ENCODE data around the gene YAP1. TPM values are rescaled to one million over a fixed set of nuclear protein-coding genes. Genes with fewer than 3 reads are reported as not detected.

Gene YAP1
- total and polyA plus RNA-seq, 4 donors = 3.7 to 65.6 (median 18.3) TPM

GRCh38 chr11:102192349-102193066, 82.3 kb downstream of the YAP1 start:
- no peak overlapping the region for H3K9ac ChIP-seq (ENCODE audit: low read depth in 1 of 2, low read length in 2 of 2)

DNA sequence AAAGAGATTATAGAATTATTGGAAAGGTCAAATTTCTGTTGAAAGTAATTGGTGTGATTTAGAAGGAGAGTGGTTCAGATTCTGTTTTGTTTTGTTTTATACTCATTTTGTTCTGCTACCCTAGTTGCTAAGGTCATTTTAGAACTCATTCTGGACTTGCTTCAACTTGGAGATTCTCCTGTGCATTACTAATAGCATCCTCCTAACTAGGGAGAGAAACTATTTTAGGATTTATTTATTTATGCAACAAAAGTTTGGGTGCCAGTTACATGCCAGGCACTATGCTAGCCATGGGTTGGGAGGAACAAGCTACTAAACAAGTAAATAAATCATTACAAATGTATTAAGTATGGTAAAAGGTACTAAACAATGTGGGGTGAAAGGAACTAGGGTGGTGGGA, 84.0 kb downstream of the YAP1 start:
- H3K27me3 ChIP-seq (ENCODE audit: control insufficient read depth in 4 of 4, insufficient read depth in 4 of 4, low read length in 3 of 4) = no peaks in the 10 kb centered on the region
- peaks cover 0 to 10% (median 3%) of the 10 kb centered on the region in 4 donors for H3K4me1 ChIP-seq (ENCODE audit: control insufficient read depth in 4 of 4, insufficient read depth in 4 of 4, low read length in 3 of 4)
- no peaks in the 10 kb centered on the region for H3K9me3 ChIP-seq (ENCODE audit: control insufficient read depth in 4 of 4, low read length in 3 of 4)
- H3K36me3 ChIP-seq (ENCODE audit: control insufficient read depth in 4 of 4, insufficient read depth in 3 of 4, low read depth in 1 of 4, low read length in 3 of 4) = no peaks in the 10 kb centered on the region
- H3K9ac ChIP-seq (ENCODE audit: low read depth in 1 of 2, low read length in 2 of 2) = no peak overlapping the region
- no peak overlapping the region for H3K4me3 ChIP-seq (ENCODE audit: low read depth in 1 of 3, low read length in 3 of 3)
- no peak overlapping the region for H3K27ac ChIP-seq (ENCODE audit: low read depth in 1 of 2, low read length in 2 of 2)
- TF ChIP-seq, protein P1, sequence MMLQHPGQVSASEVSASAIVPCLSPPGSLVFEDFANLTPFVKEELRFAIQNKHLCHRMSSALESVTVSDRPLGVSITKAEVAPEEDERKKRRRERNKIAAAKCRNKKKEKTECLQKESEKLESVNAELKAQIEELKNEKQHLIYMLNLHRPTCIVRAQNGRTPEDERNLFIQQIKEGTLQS (IDR thresholded peaks at IDR 0.05) = no peak
- no peak for TF ChIP-seq RAD21 (IDR thresholded peaks at IDR 0.05)
- no peak for TF ChIP-seq HNF4G (IDR thresholded peaks at IDR 0.05)
- TF ChIP-seq, protein P2, sequence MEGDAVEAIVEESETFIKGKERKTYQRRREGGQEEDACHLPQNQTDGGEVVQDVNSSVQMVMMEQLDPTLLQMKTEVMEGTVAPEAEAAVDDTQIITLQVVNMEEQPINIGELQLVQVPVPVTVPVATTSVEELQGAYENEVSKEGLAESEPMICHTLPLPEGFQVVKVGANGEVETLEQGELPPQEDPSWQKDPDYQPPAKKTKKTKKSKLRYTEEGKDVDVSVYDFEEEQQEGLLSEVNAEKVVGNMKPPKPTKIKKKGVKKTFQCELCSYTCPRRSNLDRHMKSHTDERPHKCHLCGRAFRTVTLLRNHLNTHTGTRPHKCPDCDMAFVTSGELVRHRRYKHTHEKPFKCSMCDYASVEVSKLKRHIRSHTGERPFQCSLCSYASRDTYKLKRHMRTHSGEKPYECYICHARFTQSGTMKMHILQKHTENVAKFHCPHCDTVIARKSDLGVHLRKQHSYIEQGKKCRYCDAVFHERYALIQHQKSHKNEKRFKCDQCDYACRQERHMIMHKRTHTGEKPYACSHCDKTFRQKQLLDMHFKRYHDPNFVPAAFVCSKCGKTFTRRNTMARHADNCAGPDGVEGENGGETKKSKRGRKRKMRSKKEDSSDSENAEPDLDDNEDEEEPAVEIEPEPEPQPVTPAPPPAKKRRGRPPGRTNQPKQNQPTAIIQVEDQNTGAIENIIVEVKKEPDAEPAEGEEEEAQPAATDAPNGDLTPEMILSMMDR (IDR thresholded peaks at IDR 0.05; ENCODE audit: low read depth, low read length, missing input control) = no peak
- TF ChIP-seq YY1 (IDR thresholded peaks at IDR 0.05) = no peak
- DNase-seq (ENCODE audit: low spot score) = no peak

More at GRCh38 chr11:102192349-102193066, 82.3 kb downstream of the YAP1 start:
- no peak overlapping the region for H3K27ac ChIP-seq (ENCODE audit: low read depth in 1 of 2, low read length in 2 of 2)
- peak; percentile 81 to 84 for TF ChIP-seq HNF4A (conservative IDR thresholded peaks at IDR 0.05)
- TF ChIP-seq, protein P1 (IDR thresholded peaks at IDR 0.05) = no peak
- peak in 1 of 2 donors; percentile 22 for TF ChIP-seq RAD21 (IDR thresholded peaks at IDR 0.05)
- TF ChIP-seq HNF4G (IDR thresholded peaks at IDR 0.05) = peak; percentile 49
- TF ChIP-seq FOXA2 (IDR thresholded peaks at IDR 0.05) = no peak
- peak; percentile 26 for TF ChIP-seq YY1 (IDR thresholded peaks at IDR 0.05)
- TF ChIP-seq, protein P3, sequence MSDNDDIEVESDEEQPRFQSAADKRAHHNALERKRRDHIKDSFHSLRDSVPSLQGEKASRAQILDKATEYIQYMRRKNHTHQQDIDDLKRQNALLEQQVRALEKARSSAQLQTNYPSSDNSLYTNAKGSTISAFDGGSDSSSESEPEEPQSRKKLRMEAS (IDR thresholded peaks at IDR 0.05) = no peak
- TF ChIP-seq RXRA (IDR thresholded peaks at IDR 0.05) = peak; percentile 69
- no peak for TF ChIP-seq EGR1 (IDR thresholded peaks at IDR 0.05; ENCODE audit: low read depth in 2 of 2)
- TF ChIP-seq, protein P4, sequence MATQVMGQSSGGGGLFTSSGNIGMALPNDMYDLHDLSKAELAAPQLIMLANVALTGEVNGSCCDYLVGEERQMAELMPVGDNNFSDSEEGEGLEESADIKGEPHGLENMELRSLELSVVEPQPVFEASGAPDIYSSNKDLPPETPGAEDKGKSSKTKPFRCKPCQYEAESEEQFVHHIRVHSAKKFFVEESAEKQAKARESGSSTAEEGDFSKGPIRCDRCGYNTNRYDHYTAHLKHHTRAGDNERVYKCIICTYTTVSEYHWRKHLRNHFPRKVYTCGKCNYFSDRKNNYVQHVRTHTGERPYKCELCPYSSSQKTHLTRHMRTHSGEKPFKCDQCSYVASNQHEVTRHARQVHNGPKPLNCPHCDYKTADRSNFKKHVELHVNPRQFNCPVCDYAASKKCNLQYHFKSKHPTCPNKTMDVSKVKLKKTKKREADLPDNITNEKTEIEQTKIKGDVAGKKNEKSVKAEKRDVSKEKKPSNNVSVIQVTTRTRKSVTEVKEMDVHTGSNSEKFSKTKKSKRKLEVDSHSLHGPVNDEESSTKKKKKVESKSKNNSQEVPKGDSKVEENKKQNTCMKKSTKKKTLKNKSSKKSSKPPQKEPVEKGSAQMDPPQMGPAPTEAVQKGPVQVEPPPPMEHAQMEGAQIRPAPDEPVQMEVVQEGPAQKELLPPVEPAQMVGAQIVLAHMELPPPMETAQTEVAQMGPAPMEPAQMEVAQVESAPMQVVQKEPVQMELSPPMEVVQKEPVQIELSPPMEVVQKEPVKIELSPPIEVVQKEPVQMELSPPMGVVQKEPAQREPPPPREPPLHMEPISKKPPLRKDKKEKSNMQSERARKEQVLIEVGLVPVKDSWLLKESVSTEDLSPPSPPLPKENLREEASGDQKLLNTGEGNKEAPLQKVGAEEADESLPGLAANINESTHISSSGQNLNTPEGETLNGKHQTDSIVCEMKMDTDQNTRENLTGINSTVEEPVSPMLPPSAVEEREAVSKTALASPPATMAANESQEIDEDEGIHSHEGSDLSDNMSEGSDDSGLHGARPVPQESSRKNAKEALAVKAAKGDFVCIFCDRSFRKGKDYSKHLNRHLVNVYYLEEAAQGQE (IDR thresholded peaks at IDR 0.05) = no peak
- peak in 1 of 2 donors; percentile 41 for TF ChIP-seq JUND (IDR thresholded peaks at IDR 0.05)
- no peak for TF ChIP-seq FOXA1 (IDR thresholded peaks at IDR 0.05)
- TF ChIP-seq TAF1 (conservative IDR thresholded peaks at IDR 0.05) = no peak
- TF ChIP-seq, protein P5, sequence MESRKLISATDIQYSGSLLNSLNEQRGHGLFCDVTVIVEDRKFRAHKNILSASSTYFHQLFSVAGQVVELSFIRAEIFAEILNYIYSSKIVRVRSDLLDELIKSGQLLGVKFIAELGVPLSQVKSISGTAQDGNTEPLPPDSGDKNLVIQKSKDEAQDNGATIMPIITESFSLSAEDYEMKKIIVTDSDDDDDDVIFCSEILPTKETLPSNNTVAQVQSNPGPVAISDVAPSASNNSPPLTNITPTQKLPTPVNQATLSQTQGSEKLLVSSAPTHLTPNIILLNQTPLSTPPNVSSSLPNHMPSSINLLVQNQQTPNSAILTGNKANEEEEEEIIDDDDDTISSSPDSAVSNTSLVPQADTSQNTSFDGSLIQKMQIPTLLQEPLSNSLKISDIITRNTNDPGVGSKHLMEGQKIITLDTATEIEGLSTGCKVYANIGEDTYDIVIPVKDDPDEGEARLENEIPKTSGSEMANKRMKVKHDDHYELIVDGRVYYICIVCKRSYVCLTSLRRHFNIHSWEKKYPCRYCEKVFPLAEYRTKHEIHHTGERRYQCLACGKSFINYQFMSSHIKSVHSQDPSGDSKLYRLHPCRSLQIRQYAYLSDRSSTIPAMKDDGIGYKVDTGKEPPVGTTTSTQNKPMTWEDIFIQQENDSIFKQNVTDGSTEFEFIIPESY (IDR thresholded peaks at IDR 0.05) = peak; percentile 47
- peak; percentile 16 for TF ChIP-seq SP1 (IDR thresholded peaks at IDR 0.05)
- no peak overlapping the region for H3K4me3 ChIP-seq (ENCODE audit: low read depth in 1 of 3, low read length in 3 of 3)
- no peaks in the 10 kb centered on the region for H3K9me3 ChIP-seq (ENCODE audit: control insufficient read depth in 4 of 4, low read length in 3 of 4)
- H3K36me3 ChIP-seq (ENCODE audit: control insufficient read depth in 4 of 4, insufficient read depth in 3 of 4, low read depth in 1 of 4, low read length in 3 of 4) = no peaks in the 10 kb centered on the region
- no peaks in the 10 kb centered on the region for H3K27me3 ChIP-seq (ENCODE audit: control insufficient read depth in 4 of 4, insufficient read depth in 4 of 4, low read length in 3 of 4)
- H3K4me1 ChIP-seq (ENCODE audit: control insufficient read depth in 4 of 4, insufficient read depth in 4 of 4, low read length in 3 of 4) = peaks cover 0 to 10% (median 3%) of the 10 kb centered on the region in 4 donors
- DNase-seq (ENCODE audit: low spot score) = no peak

Data from liver (tissue), 9 donors.